A673 (cell line): ENCODE measurements around the gene PREX1. TPM values are rescaled to one million over a fixed set of nuclear protein-coding genes. Genes with fewer than 3 reads are reported as not detected.
"Not testable (repeated sequence)": the region's sequence is repeated elsewhere in the genome, so short reads cannot be mapped to it uniquely, and the experiment has no call there.

Source experiments
- BruUV-seq: library from RNA; stranded (reverse); fragments of 400-500 nt; replicated peaks from 2 replicates; lab custom pipeline; 2021; lab: Mats Ljungman, UMichigan
- CTCF ChIA-PET: fragments of 300-600 bp; sonication (Branson Sonifier 250); formaldehyde crosslinking; loops from one replicate; lab custom pipeline; 2022; ENCODE audit warnings: antibody characterized with exemption; lab: Charles Lee
- POLR2A ChIA-PET: fragments of 300-600 bp; sonication (Branson Sonifier 250); formaldehyde crosslinking; loops from one replicate; lab custom pipeline; 2022; ENCODE audit warnings: antibody characterized with exemption; ENCODE audit not compliant: low non-redundant PET; lab: Charles Lee
- DNase-seq: peaks from one replicate; pipeline ENCODE4 v3.0.0-alpha.2; 2015; ENCODE audit warnings: low spot score
- H3K27ac ChIP-seq: fragments of 200-600 bp; sonication (generic); 2 replicates; pipeline ENCODE4 v1.5.1; 2016; ENCODE audit warnings: mixed run types, low read depth, mild to moderate bottlenecking, mixed read lengths, antibody characterized with exemption, low read length; ENCODE audit not compliant: poor library complexity, severe bottlenecking
- H3K27me3 ChIP-seq: fragments of 200-600 bp; sonication (generic); replicated peaks from 2 replicates; pipeline ENCODE4 v1.6.1; 2017; ENCODE audit warnings: mixed run types, low read depth, mild to moderate bottlenecking, mixed read lengths, antibody characterized with exemption, low read length; ENCODE audit not compliant: insufficient read depth, poor library complexity
- H3K36me3 ChIP-seq: fragments of 200-600 bp; sonication (generic); 2 replicates; pipeline ENCODE4 v1.6.1; 2016; ENCODE audit warnings: mixed run types, mild to moderate bottlenecking, mixed read lengths, antibody characterized with exemption, low read length; ENCODE audit not compliant: insufficient read depth, poor library complexity, severe bottlenecking
- H3K4me1 ChIP-seq: fragments of 200-600 bp; sonication (generic); 2 replicates; pipeline ENCODE4 v1.6.1; 2017; ENCODE audit warnings: mixed run types, mild to moderate bottlenecking, mixed read lengths, antibody characterized with exemption, low read length; ENCODE audit not compliant: insufficient read depth, poor library complexity, severe bottlenecking
- H3K4me3 ChIP-seq: fragments of 200-600 bp; sonication (generic); 2 replicates; pipeline ENCODE4 v1.5.1; 2016; ENCODE audit warnings: low read depth, mixed run types, mild to moderate bottlenecking, mixed read lengths, low read length; ENCODE audit not compliant: poor library complexity, severe bottlenecking
- H3K9me3 ChIP-seq: fragments of 200-600 bp; sonication (generic); 2 replicates; pipeline ENCODE4 v1.6.1; 2016; ENCODE audit warnings: mixed run types, low read depth, mild to moderate bottlenecking, mixed read lengths, antibody characterized with exemption, low read length; ENCODE audit not compliant: poor library complexity, severe bottlenecking
- EZH2 ChIP-seq: fragments of 200-600 bp; sonication (generic); IDR thresholded peaks from 2 replicates; pipeline ENCODE4 v1.6.1; 2017; ENCODE audit warnings: borderline replicate concordance, low read depth, mild to moderate bottlenecking, mixed read lengths, antibody characterized with exemption, low read length; ENCODE audit not compliant: poor library complexity, severe bottlenecking
- intact Hi-C: fragments of 100-400 bp; cut with micrococcal nuclease; formaldehyde crosslinking; loops from one replicate; pipeline ENCODE4 v1.10.0; 2022; ENCODE audit not compliant: unreplicated experiment
- total RNA-seq: library from RNA; stranded (reverse); gene quantifications from 2 replicates; pipeline ENCODE4 v1.2.3, GENCODE V29; 2021
- TF ChIP-seq, protein P1 (sequence below): fragments of 300-800, 200-600 bp; sonication (generic); conservative IDR thresholded peaks from 2 replicates; pipeline ENCODE4 v1.5.1; 2017; ENCODE audit warnings: low read depth, mild to moderate bottlenecking, antibody characterized with exemption, low read length, moderate library complexity, mixed read lengths

Gene PREX1
- total RNA-seq, 1 experiment from 2014 or later: 145 TPM

DNA sequence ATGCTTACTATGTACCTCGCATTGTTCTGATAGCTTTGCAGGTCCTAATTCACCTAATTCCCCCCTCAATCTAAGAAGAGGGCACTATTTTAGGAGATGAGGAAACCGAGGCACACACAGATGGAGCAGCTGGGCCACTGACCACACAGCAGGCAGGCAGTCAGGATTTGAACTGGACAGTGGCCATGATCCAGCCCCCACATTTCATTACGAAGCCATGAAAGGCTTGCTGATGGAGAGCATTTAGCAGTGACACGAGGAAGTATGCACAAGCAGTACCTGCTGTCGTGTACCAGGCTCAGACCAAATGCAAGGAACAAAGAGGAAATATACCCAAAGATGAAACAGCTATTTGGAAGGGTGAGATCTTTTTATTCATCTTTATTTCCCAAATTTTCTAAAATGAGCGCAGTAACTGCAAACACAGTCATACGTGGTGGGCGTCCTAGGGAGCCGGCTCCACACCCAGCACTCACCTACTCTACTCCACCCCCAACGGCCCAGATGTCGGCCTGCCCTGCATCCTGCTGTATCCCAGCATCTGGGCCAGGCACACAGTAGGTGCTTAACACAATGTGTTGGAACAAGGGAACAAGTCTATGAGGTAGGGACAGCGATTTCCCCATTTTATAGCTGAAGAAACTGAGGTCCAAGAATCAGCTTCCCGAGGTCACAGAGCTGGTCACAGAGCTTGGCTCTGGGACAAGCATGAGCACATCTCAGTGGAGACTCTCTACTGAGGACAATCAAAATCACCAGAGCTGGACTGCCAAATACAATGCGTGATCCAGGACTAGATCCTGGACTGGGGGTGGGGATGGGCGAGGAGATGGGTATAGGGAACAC lies 15.0 kb downstream of the PREX1 start:
- ChIA-PET POLR2A (no interaction called here), CTCF (no interaction called here)
- DNase-seq: no peak

DNA sequence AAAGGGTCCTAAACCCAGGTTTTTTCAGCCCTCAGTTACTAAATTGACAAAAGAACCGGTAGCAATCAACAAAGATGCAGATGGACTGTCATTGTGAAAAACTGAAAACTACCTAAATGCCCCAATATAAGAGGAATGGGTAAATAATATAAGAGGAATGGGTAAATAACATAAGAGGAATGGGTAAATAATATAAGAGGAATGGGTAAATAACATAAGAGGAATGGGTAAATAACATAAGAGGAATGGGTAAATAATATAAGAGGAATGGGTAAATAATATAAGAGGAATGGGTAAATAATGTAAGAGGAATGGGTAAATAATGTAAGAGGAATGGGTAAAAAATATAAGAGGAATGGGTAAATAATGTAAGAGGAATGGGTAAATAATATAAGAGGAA lies 15.7 kb downstream of the PREX1 start:
- POLR2A ChIA-PET, H3K27me3 ChIP-seq, intact Hi-C loops, H3K4me3 ChIP-seq, CTCF ChIA-PET, H3K27ac ChIP-seq, BruUV-seq, DNase-seq: not testable (repeated sequence)
- Histone ChIP-seq H3K4me1 (peaks cover 31% of the 10 kb centered on the region), H3K9me3 (peaks cover 16% of the 10 kb centered on the region), H3K36me3 (peaks cover 50% of the 10 kb centered on the region)

More for the DNA sequence above, 15.0 kb downstream of the PREX1 start:
- no TSS peak for BruUV-seq
- intact Hi-C loops: no loop called here
- no peak for TF ChIP-seq EZH2
- TF ChIP-seq, protein P1, sequence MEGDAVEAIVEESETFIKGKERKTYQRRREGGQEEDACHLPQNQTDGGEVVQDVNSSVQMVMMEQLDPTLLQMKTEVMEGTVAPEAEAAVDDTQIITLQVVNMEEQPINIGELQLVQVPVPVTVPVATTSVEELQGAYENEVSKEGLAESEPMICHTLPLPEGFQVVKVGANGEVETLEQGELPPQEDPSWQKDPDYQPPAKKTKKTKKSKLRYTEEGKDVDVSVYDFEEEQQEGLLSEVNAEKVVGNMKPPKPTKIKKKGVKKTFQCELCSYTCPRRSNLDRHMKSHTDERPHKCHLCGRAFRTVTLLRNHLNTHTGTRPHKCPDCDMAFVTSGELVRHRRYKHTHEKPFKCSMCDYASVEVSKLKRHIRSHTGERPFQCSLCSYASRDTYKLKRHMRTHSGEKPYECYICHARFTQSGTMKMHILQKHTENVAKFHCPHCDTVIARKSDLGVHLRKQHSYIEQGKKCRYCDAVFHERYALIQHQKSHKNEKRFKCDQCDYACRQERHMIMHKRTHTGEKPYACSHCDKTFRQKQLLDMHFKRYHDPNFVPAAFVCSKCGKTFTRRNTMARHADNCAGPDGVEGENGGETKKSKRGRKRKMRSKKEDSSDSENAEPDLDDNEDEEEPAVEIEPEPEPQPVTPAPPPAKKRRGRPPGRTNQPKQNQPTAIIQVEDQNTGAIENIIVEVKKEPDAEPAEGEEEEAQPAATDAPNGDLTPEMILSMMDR: no peak
- peaks cover 50% of the 10 kb centered on the region for H3K36me3 ChIP-seq
- no peak overlapping the region for H3K27ac ChIP-seq
- peaks cover 8% of the 10 kb centered on the region for H3K9me3 ChIP-seq
- H3K27me3 ChIP-seq: no peaks in the 10 kb centered on the region
- H3K4me3 ChIP-seq: no peak overlapping the region
- H3K4me1 ChIP-seq: peaks cover 36% of the 10 kb centered on the region

DNA sequence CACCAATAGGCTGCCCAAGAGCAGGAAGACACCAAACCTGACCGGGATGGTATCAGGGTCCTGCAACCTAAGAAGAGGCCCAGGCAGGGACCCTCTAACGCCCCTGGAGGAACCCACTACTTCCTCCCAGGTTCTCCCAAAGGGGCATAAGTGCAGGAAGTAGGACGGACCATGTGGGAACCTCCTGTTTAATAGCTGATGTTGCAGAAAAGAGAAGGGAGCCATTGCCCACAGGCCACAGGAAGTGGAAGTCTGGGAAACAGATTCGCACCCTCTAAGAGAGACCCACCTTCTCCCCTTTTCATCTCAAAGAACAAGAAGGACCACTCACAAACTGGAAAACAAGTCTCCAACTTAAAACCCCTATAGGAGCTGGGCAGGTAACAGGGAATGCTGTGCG lies 18.1 kb downstream of the PREX1 start:
- no peak for TF ChIP-seq EZH2
- TF ChIP-seq, protein P1: no peak
- Histone ChIP-seq H3K4me1 (peaks cover 9% of the 10 kb centered on the region), H3K4me3 (no peak overlapping the region), H3K36me3 (peaks cover 52% of the 10 kb centered on the region), H3K9me3 (peaks cover 22% of the 10 kb centered on the region), H3K27me3 (no peaks in the 10 kb centered on the region), H3K27ac (no peak overlapping the region)
- BruUV-seq: no TSS peak
- no peak for DNase-seq
- ChIA-PET CTCF (no interaction called here), POLR2A (interaction anchor here (0.6 kb wide), 1 partner anchor 113 kb away, joined by 7 read pairs; no protein-coding TSS in a partner anchor)
- intact Hi-C loops: no loop called here
